Panc1 (cell line): ENCODE data around the gene FHIT. TPM values are rescaled to one million over a fixed set of nuclear protein-coding genes. Genes with fewer than 3 reads are reported as not detected.

ENCODE experiments used
- ATAC-seq: fragments of 200-7000 bp; cut with Tn5 transposase; 2 replicates; pipeline ENCODE4 v1.9.1; 2020; ENCODE audit warnings: mild to moderate bottlenecking, moderate library complexity
- BruUV-seq: library from RNA; stranded (reverse); fragments of 400-500 nt; replicated peaks from 2 replicates; lab custom pipeline; 2021; lab: Mats Ljungman, UMichigan
- CTCF ChIA-PET: fragments of 300-600 bp; sonication (Branson Sonifier 250); formaldehyde crosslinking; loops from one replicate; lab custom pipeline; 2022; ENCODE audit warnings: antibody characterized with exemption; lab: Charles Lee
- POLR2A ChIA-PET: fragments of 300-600 bp; sonication (Branson Sonifier 250); formaldehyde crosslinking; loops from one replicate; lab custom pipeline; 2022; ENCODE audit warnings: antibody characterized with exemption; lab: Charles Lee
- DNase-seq: peaks from one replicate; pipeline ENCODE4 v3.0.0-alpha.2; 2010; ENCODE audit warnings: low read depth, low spot score
- H3K27ac ChIP-seq: 2 replicates; pipeline ENCODE4 v1.5.1; 2011; ENCODE audit warnings: mild to moderate bottlenecking, low read length, inconsistent platforms
- H3K27me3 ChIP-seq: fragments of 200-500 bp; sonication (Bioruptor generic); 2 replicates; pipeline ENCODE4 v1.6.0; 2014; ENCODE audit warnings: low read length, inconsistent platforms; ENCODE audit not compliant: control insufficient read depth, insufficient read depth
- H3K36me3 ChIP-seq: fragments of 200-500 bp; sonication (Bioruptor generic); 2 replicates; pipeline ENCODE4 v1.5.1; 2014; ENCODE audit warnings: inconsistent platforms, mild to moderate bottlenecking, low read length, moderate library complexity; ENCODE audit not compliant: control insufficient read depth, insufficient read depth
- H3K4me1 ChIP-seq: 2 replicates; pipeline ENCODE4 v1.5.1; 2011; ENCODE audit warnings: inconsistent platforms, mild to moderate bottlenecking, low read length, moderate library complexity; ENCODE audit not compliant: control insufficient read depth, insufficient read depth
- H3K4me3 ChIP-seq, 2 experiments: 2 replicates each; pipeline ENCODE4 v1.5.1; 2011 to 2012; ENCODE audit warnings: low read depth in 2 of 2, low read length in 2 of 2, mild to moderate bottlenecking in 2 of 2, inconsistent platforms in 1 of 2, moderate library complexity in 1 of 2
- H3K9me3 ChIP-seq: fragments of 200-500 bp; sonication (Bioruptor generic); 2 replicates; pipeline ENCODE4 v1.5.1; 2014; ENCODE audit warnings: low read depth, mild to moderate bottlenecking, inconsistent platforms, low read length, moderate library complexity; ENCODE audit not compliant: control insufficient read depth, insufficient read depth
- POLR2AphosphoS5 ChIP-seq: IDR thresholded peaks from 2 replicates; pipeline ENCODE4 v1.6.1; 2012; ENCODE audit warnings: mild to moderate bottlenecking, low read depth, low read length, moderate library complexity
- SIN3A ChIP-seq: IDR thresholded peaks from 2 replicates; pipeline ENCODE4 v1.6.1; 2012; ENCODE audit warnings: low read depth, mild to moderate bottlenecking, low read length, moderate library complexity, borderline replicate concordance; ENCODE audit not compliant: insufficient read depth
- TCF7L2 ChIP-seq: IDR thresholded peaks from 2 replicates; pipeline ENCODE4 v1.6.1; 2011; ENCODE audit warnings: mild to moderate bottlenecking, low read depth, low read length, inconsistent platforms
- in situ Hi-C: cut with HindIII; loops from 2 replicates; pipeline ENCODE4 v1.10.0; 2016; ENCODE audit warnings: low sequenced_read_pairs, low pct_unique_long_range_greater_than_20kb
- intact Hi-C: fragments of 100-400 bp; cut with micrococcal nuclease; formaldehyde crosslinking; loops from one replicate; pipeline ENCODE4 v1.10.0; 2022; ENCODE audit not compliant: unreplicated experiment
- total RNA-seq: library from RNA; stranded (reverse); gene quantifications from one replicate; pipeline ENCODE4 v1.2.1, GENCODE V29; 2021; ENCODE audit not compliant: unreplicated experiment
- TF ChIP-seq, protein P1 (sequence below): fragments of 450-650 bp; IDR thresholded peaks from 2 replicates; pipeline ENCODE4 v1.5.1; 2017; ENCODE audit warnings: mild to moderate bottlenecking
- TF ChIP-seq, protein P2 (sequence below), 2 experiments: IDR thresholded peaks; 2 replicates each; pipeline ENCODE4 v1.6.1; 2011 to 2012; ENCODE audit warnings: low read depth in 2 of 2, control low read depth in 1 of 2, low read length in 1 of 2, mild to moderate bottlenecking in 1 of 2, moderate library complexity in 1 of 2; ENCODE audit not compliant: insufficient read depth in 1 of 2

Gene FHIT
- total RNA-seq, 1 experiment from 2014 or later, result 2.2 TPM

DNA sequence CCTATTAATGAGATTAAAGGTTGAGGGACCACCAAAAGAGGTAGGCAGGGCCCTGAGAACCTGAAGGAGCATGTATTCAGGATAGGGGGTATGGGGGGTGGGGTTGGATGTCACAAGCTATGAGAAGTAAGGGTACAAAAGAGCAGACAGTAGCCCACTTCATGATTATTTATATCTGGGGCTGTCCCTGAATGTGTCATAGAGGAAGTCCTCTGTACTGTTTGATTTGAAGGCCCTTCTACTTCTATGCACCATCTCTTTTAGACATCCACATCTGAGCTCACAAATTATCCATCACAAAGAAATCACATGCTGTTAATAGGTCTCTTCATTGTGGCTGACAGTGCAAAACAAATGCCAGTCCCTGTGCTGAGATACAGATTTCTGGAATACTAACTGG is 68.6 kb downstream of the FHIT start:
- no peak for TF ChIP-seq SIN3A
- TF ChIP-seq, protein P1, sequence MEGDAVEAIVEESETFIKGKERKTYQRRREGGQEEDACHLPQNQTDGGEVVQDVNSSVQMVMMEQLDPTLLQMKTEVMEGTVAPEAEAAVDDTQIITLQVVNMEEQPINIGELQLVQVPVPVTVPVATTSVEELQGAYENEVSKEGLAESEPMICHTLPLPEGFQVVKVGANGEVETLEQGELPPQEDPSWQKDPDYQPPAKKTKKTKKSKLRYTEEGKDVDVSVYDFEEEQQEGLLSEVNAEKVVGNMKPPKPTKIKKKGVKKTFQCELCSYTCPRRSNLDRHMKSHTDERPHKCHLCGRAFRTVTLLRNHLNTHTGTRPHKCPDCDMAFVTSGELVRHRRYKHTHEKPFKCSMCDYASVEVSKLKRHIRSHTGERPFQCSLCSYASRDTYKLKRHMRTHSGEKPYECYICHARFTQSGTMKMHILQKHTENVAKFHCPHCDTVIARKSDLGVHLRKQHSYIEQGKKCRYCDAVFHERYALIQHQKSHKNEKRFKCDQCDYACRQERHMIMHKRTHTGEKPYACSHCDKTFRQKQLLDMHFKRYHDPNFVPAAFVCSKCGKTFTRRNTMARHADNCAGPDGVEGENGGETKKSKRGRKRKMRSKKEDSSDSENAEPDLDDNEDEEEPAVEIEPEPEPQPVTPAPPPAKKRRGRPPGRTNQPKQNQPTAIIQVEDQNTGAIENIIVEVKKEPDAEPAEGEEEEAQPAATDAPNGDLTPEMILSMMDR, result no peak
- ATAC-seq, result no peak
- no peaks in the 10 kb centered on the region for H3K9me3 ChIP-seq
- ChIA-PET POLR2A (no interaction called here), CTCF (no interaction called here)
- H3K36me3 ChIP-seq, result no peaks in the 10 kb centered on the region
- no peak overlapping the region for H3K27ac ChIP-seq
- in situ Hi-C loops, result no loop called here
- intact Hi-C loops, result no loop called here
- BruUV-seq, result no TSS peak
- DNase-seq, result no peak
- no peak overlapping the region for H3K4me3 ChIP-seq
- no peaks in the 10 kb centered on the region for H3K4me1 ChIP-seq
- no peaks in the 10 kb centered on the region for H3K27me3 ChIP-seq

DNA sequence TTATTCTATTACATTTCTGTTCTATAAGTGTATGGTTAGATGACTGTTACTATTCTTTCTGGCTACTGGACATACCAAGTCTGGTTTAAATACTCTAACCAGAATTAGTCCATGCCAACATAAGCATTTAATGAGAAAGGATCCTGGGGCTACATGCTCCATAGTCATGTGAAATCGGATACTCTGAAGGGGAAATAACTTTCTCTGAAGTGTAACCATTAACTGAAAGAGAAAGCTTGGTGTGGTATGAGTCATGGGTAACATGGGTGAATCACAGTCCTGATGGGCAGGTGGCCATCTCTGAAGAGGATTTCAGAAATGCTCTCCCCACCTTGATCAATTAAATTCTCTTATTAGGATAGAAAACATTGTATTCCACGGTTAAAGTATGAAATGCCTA is 69.4 kb downstream of the FHIT start:
- H3K4me3 ChIP-seq, result no peak overlapping the region
- ATAC-seq (no peak), DNase-seq (no peak)
- no peaks in the 10 kb centered on the region for H3K9me3 ChIP-seq
- no peak overlapping the region for H3K27ac ChIP-seq
- TF ChIP-seq TCF7L2, result no peak
- POLR2A ChIA-PET, result no interaction called here
- no peaks in the 10 kb centered on the region for H3K27me3 ChIP-seq
- H3K36me3 ChIP-seq, result no peaks in the 10 kb centered on the region
- no peaks in the 10 kb centered on the region for H3K4me1 ChIP-seq
- intact Hi-C loops, result no loop called here
- BruUV-seq, result no TSS peak
- in situ Hi-C loops, result no loop called here
- CTCF ChIA-PET, result no interaction called here

DNA sequence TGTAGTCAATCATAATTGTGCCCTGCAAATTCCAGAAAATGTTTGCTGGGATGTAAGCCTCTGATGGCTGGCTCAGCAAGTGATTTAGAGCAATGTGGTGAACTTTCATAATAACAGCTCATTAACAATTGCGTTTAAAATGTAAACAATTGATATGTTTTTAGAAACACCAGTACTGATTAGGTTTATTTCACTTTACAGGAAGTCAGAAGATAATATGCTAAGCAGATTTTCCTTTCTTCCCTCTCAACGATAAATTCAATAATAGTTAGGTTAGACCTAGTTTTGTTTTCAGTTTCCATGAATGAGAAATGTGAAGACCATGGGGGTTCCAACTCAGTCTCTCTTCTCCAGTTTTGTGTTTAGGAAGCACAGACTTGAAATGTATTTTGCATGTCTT is 71.0 kb downstream of the FHIT start:
- no peak for TF ChIP-seq POLR2AphosphoS5
- TF ChIP-seq, protein P1, result no peak
- no peak for TF ChIP-seq TCF7L2
- TF ChIP-seq, protein P2, sequence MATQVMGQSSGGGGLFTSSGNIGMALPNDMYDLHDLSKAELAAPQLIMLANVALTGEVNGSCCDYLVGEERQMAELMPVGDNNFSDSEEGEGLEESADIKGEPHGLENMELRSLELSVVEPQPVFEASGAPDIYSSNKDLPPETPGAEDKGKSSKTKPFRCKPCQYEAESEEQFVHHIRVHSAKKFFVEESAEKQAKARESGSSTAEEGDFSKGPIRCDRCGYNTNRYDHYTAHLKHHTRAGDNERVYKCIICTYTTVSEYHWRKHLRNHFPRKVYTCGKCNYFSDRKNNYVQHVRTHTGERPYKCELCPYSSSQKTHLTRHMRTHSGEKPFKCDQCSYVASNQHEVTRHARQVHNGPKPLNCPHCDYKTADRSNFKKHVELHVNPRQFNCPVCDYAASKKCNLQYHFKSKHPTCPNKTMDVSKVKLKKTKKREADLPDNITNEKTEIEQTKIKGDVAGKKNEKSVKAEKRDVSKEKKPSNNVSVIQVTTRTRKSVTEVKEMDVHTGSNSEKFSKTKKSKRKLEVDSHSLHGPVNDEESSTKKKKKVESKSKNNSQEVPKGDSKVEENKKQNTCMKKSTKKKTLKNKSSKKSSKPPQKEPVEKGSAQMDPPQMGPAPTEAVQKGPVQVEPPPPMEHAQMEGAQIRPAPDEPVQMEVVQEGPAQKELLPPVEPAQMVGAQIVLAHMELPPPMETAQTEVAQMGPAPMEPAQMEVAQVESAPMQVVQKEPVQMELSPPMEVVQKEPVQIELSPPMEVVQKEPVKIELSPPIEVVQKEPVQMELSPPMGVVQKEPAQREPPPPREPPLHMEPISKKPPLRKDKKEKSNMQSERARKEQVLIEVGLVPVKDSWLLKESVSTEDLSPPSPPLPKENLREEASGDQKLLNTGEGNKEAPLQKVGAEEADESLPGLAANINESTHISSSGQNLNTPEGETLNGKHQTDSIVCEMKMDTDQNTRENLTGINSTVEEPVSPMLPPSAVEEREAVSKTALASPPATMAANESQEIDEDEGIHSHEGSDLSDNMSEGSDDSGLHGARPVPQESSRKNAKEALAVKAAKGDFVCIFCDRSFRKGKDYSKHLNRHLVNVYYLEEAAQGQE (IDR thresholded peaks at IDR 0.05; ENCODE audit: insufficient read depth in 1 of 2, low read depth in 2 of 2, low read length in 1 of 2), result no peak
- no peak for TF ChIP-seq SIN3A
- CTCF ChIA-PET, result no interaction called here
- no peak for DNase-seq
- BruUV-seq, result no TSS peak
- Histone ChIP-seq H3K4me3 (no peak overlapping the region), H3K27me3 (no peaks in the 10 kb centered on the region), H3K27ac (no peak overlapping the region), H3K36me3 (no peaks in the 10 kb centered on the region), H3K4me1 (no peaks in the 10 kb centered on the region), H3K9me3 (no peaks in the 10 kb centered on the region)
- no peak for ATAC-seq
- intact Hi-C loops (no loop called here), in situ Hi-C loops (no loop called here)
- POLR2A ChIA-PET, result interaction anchor here (0.7 kb wide), 1 partner anchor 15 kb away, joined by 3 read pairs; no protein-coding TSS in a partner anchor
